Activated naive CD4-positive, alpha-beta T cell treated with anti-CD3 and anti-CD28 coated beads, Interleukin-2, amount 10 ng/mL, durations not matched to agents 7 days and 5 days (primary cell): ENCODE results near the gene NELL2.

ENCODE experiments used
- CTCF ChIA-PET: fragments of 350-600 bp; sonication (Branson Sonifier 250); formaldehyde crosslinking; loops from one replicate; lab custom pipeline; 2021; ENCODE audit warnings: antibody characterized with exemption; lab: Charles Lee
- DNase-seq: peaks from one replicate; pipeline ENCODE4 v3.0.0-alpha.2; 2020
- H3K27ac Mint-ChIP-seq: one replicate; pipeline ENCODE4 v1.8.0; 2021; ENCODE audit warnings: mild to moderate bottlenecking, moderate library complexity, mixed read lengths
- H3K27me3 Mint-ChIP-seq: one replicate; pipeline ENCODE4 v1.8.0; 2021; ENCODE audit warnings: mild to moderate bottlenecking, mixed read lengths
- H3K36me3 Mint-ChIP-seq: one replicate; pipeline ENCODE4 v1.8.0; 2021; ENCODE audit warnings: mixed read lengths
- H3K4me1 Mint-ChIP-seq: one replicate; pipeline ENCODE4 v1.8.0; 2021; ENCODE audit warnings: mixed read lengths
- H3K4me3 Mint-ChIP-seq: one replicate; pipeline ENCODE4 v1.8.0; 2021; ENCODE audit warnings: mild to moderate bottlenecking, moderate library complexity, mixed read lengths
- H3K9me3 Mint-ChIP-seq: one replicate; pipeline ENCODE4 v1.8.0; 2021; ENCODE audit warnings: mixed read lengths

Gene NELL2

GRCh38 chr12:44525806-44526654, 350.1 kb downstream of the NELL2 start:
- Mint-ChIP-seq H3K4me1 (no peaks in the 10 kb centered on the region), H3K36me3 (peaks cover 3% of the 10 kb centered on the region), H3K9me3 (no peaks in the 10 kb centered on the region), H3K27ac (no peak overlapping the region), H3K4me3 (no peak overlapping the region), H3K27me3 (no peaks in the 10 kb centered on the region)
- DNase-seq = no peak
- CTCF ChIA-PET = no interaction called here

GRCh38 chr12:44523828-44524227, 352.3 kb downstream of the NELL2 start:
- Mint-ChIP-seq H3K4me3 (no peak overlapping the region), H3K27ac (no peak overlapping the region), H3K4me1 (no peaks in the 10 kb centered on the region), H3K9me3 (no peaks in the 10 kb centered on the region), H3K36me3 (peaks cover 9% of the 10 kb centered on the region), H3K27me3 (no peaks in the 10 kb centered on the region)
- no peak for DNase-seq
- CTCF ChIA-PET = interaction anchor here (0.6 kb wide), 1 partner anchor 31 kb away, joined by 3 read pairs; no protein-coding TSS in a partner anchor

DNA sequence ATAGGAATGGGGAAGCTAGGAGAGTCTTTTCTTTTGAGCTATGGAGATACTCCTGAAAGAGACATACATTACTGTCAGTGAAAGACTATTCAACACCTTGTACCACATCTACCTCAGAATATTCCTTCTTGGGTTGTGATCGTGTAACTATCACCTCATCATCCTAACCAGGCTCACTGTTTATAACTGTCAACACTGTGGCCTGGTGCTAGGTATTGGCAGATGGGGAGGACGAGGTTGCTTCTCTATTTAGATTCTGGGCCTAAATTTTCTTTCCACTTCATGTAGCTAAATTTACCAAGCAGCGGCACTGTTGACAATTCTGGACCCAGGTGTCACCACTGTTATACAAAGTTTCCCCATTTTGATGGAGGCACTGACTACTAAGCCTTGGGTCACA, 354.4 kb downstream of the NELL2 start:
- Mint-ChIP-seq H3K27me3 (no peaks in the 10 kb centered on the region), H3K4me3 (no peak overlapping the region), H3K27ac (no peak overlapping the region), H3K9me3 (no peaks in the 10 kb centered on the region), H3K36me3 (peaks cover 9% of the 10 kb centered on the region), H3K4me1 (no peaks in the 10 kb centered on the region)
- DNase-seq = no peak
- CTCF ChIA-PET = interaction anchor here (0.7 kb wide), 1 partner anchor 102 kb away, joined by 3 read pairs; no protein-coding TSS in a partner anchor

GRCh38 chr12:44519931-44520330, 356.2 kb downstream of the NELL2 start:
- CTCF ChIA-PET = interaction anchor here (1.1 kb wide), 1 partner anchor 203 kb away, joined by 4 read pairs; no protein-coding TSS in a partner anchor
- Mint-ChIP-seq H3K27me3 (no peaks in the 10 kb centered on the region), H3K27ac (no peak overlapping the region), H3K9me3 (no peaks in the 10 kb centered on the region), H3K36me3 (peaks cover 6% of the 10 kb centered on the region), H3K4me1 (no peaks in the 10 kb centered on the region), H3K4me3 (no peak overlapping the region)
- DNase-seq = no peak

DNA sequence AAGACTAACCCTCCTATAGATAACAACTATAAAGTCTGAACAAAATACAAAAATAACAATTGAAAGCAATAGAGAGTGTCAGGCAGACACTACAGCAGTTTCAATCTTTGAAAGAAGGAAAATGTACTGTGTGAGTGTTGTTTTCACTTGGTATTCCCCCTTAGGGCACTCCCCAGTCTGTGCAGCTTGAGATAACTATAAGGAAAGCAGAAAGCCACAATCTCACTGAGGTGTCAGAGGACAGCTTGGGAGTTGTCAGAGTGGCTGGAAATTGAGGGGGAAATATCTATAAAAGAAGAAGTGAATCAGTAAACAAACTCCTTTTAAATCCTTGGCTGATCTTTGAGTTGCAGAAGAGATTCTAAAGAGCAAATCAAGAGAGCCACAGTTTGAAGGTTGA, 364.8 kb downstream of the NELL2 start:
- no peak for DNase-seq
- Mint-ChIP-seq H3K36me3 (peaks cover 3% of the 10 kb centered on the region), H3K9me3 (no peaks in the 10 kb centered on the region), H3K4me1 (no peaks in the 10 kb centered on the region), H3K4me3 (no peak overlapping the region), H3K27me3 (no peaks in the 10 kb centered on the region), H3K27ac (no peak overlapping the region)
- CTCF ChIA-PET = no interaction called here

- H3K4me3 Mint-ChIP-seq = no peak overlapping the region
- CTCF ChIA-PET = interaction anchor here (1.3 kb wide), 1 partner anchor 438 kb away, joined by 3 read pairs; no protein-coding TSS in a partner anchor
These were observed 365.6 kb downstream of the NELL2 start for GRCh38 chr12:44510510-44510909.

DNA sequence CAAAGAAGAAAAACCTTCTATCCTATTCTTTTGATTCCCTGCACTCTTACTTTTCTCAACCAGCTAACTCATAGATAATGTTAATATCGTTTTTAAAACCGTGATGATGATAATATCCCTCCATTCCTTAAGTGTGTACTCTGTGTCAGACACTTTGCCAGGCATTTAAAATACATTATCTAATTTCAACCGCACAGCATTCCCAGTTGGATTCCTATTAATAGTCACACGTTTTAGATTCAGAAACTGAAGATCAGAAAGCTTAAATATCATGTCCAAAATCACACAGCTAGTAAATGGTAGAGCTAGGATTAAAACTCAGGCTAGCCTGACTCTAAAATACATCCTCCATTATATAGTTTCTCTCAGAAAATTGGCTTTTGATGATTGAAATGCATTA, 366.0 kb downstream of the NELL2 start:
- no peak overlapping the region for H3K4me3 Mint-ChIP-seq
- no peaks in the 10 kb centered on the region for H3K27me3 Mint-ChIP-seq
- H3K9me3 Mint-ChIP-seq = no peaks in the 10 kb centered on the region
- H3K27ac Mint-ChIP-seq = no peak overlapping the region
- peaks cover 3% of the 10 kb centered on the region for H3K36me3 Mint-ChIP-seq
- CTCF ChIA-PET = interaction anchor here (1.3 kb wide), 1 partner anchor 439 kb away, joined by 3 read pairs; no protein-coding TSS in a partner anchor
- H3K4me1 Mint-ChIP-seq = no peaks in the 10 kb centered on the region
- DNase-seq = no peak

More at GRCh38 chr12:44510510-44510909, 365.6 kb downstream of the NELL2 start:
- Mint-ChIP-seq H3K36me3 (peaks cover 3% of the 10 kb centered on the region), H3K9me3 (no peaks in the 10 kb centered on the region), H3K27me3 (no peaks in the 10 kb centered on the region), H3K27ac (no peak overlapping the region), H3K4me1 (no peaks in the 10 kb centered on the region)
- no peak for DNase-seq

DNA sequence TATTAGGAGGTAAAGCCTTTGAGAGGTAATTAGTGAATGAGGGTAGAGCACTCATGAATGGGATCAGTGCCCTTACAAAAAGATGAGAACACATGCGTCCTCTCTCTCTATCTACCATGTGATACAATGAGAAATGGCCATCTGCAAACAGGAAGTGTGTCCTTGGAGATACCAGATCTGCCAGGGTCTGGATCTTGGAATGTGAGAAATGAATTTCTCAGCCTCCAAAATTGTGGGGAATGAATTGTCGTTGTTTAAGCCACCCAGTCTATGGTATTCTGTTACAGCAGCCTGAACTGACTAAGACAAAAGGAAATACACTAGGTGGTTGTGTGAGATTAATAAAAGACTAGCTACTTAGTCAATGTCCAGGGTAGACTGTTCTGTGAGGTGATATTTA, 366.6 kb downstream of the NELL2 start:
- H3K27ac Mint-ChIP-seq = no peak overlapping the region
- DNase-seq = no peak
- no peak overlapping the region for H3K4me3 Mint-ChIP-seq
- no peaks in the 10 kb centered on the region for H3K9me3 Mint-ChIP-seq
- CTCF ChIA-PET = no interaction called here
- H3K36me3 Mint-ChIP-seq = peaks cover 3% of the 10 kb centered on the region
- H3K4me1 Mint-ChIP-seq = no peaks in the 10 kb centered on the region
- no peaks in the 10 kb centered on the region for H3K27me3 Mint-ChIP-seq

GRCh38 chr12:44507461-44507860, 368.7 kb downstream of the NELL2 start:
- Mint-ChIP-seq H3K4me3 (no peak overlapping the region), H3K36me3 (peaks cover 1% of the 10 kb centered on the region), H3K27me3 (no peaks in the 10 kb centered on the region), H3K4me1 (no peaks in the 10 kb centered on the region), H3K27ac (no peak overlapping the region), H3K9me3 (peaks cover under 1% of the 10 kb centered on the region)
- CTCF ChIA-PET = no interaction called here
- no peak for DNase-seq

DNA sequence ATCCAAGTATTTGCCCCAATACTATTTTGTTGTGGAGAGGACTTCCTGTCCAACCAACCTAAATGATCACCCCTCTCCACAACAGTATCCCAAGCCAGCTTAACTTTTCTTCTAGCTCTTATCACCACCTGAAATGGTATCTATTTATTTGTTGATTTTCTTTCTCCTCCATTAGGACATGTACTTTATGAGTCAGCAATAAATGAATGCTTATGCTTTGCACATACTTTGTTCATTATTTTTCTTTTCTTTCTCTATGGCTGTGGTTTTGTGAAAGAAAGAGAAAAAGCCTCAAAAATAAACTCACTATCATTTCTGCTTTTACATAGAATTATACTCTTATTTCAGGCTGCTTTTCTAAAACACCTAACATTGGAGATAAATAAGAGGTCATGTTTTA, 371.3 kb downstream of the NELL2 start:
- no peak for DNase-seq
- H3K4me1 Mint-ChIP-seq = no peaks in the 10 kb centered on the region
- no peaks in the 10 kb centered on the region for H3K27me3 Mint-ChIP-seq
- no peak overlapping the region for H3K4me3 Mint-ChIP-seq
- CTCF ChIA-PET = no interaction called here
- H3K27ac Mint-ChIP-seq = no peak overlapping the region
- H3K36me3 Mint-ChIP-seq = no peaks in the 10 kb centered on the region
- H3K9me3 Mint-ChIP-seq = peaks cover 14% of the 10 kb centered on the region

DNA sequence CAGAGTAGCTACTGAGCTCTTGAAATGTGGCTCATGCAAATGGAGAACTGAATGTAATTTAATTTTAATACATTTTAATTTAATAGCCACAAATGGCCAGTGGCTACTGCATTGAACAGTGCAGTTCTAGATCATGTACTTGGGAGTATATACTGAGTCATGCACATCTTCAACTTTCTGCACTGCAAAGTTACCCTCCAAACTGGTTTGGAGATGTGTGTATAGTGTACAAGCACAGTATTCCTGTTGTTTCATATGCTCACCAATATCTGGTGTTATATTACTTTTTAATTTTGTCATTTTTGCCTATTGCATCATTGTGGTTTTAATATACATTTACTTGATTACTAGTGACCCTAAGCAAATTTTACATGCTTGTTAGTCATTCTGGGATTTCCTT, 372.8 kb downstream of the NELL2 start:
- H3K9me3 Mint-ChIP-seq = peaks cover 14% of the 10 kb centered on the region
- H3K27ac Mint-ChIP-seq = no peak overlapping the region
- CTCF ChIA-PET = no interaction called here
- no peak for DNase-seq
- H3K27me3 Mint-ChIP-seq = no peaks in the 10 kb centered on the region
- H3K4me1 Mint-ChIP-seq = no peaks in the 10 kb centered on the region
- H3K4me3 Mint-ChIP-seq = no peak overlapping the region
- H3K36me3 Mint-ChIP-seq = no peaks in the 10 kb centered on the region

GRCh38 chr12:44502681-44503080, 373.4 kb downstream of the NELL2 start:
- Mint-ChIP-seq H3K9me3 (peaks cover 14% of the 10 kb centered on the region), H3K4me3 (no peak overlapping the region), H3K36me3 (no peaks in the 10 kb centered on the region), H3K27me3 (no peaks in the 10 kb centered on the region), H3K27ac (no peak overlapping the region), H3K4me1 (no peaks in the 10 kb centered on the region)
- no peak for DNase-seq
- CTCF ChIA-PET = no interaction called here

- no peak overlapping the region for H3K4me3 Mint-ChIP-seq
- CTCF ChIA-PET = no interaction called here
- DNase-seq = no peak
- peaks cover 14% of the 10 kb centered on the region for H3K9me3 Mint-ChIP-seq
- no peaks in the 10 kb centered on the region for H3K36me3 Mint-ChIP-seq
- H3K27ac Mint-ChIP-seq = no peak overlapping the region
- no peaks in the 10 kb centered on the region for H3K4me1 Mint-ChIP-seq
- no peaks in the 10 kb centered on the region for H3K27me3 Mint-ChIP-seq
These were observed 375.7 kb downstream of the NELL2 start for GRCh38 chr12:44500423-44500822.

GRCh38 chr12:44497044-44497443, 379.1 kb downstream of the NELL2 start:
- no peak overlapping the region for H3K4me3 Mint-ChIP-seq
- H3K4me1 Mint-ChIP-seq = no peaks in the 10 kb centered on the region
- peaks cover 10% of the 10 kb centered on the region for H3K9me3 Mint-ChIP-seq
- CTCF ChIA-PET = interaction anchor here (1.2 kb wide), 1 partner anchor 9 kb away, joined by 3 read pairs; no protein-coding TSS in a partner anchor
- H3K36me3 Mint-ChIP-seq = no peaks in the 10 kb centered on the region
- no peaks in the 10 kb centered on the region for H3K27me3 Mint-ChIP-seq
- no peak for DNase-seq
- H3K27ac Mint-ChIP-seq = no peak overlapping the region

GRCh38 chr12:44490181-44490580, 385.9 kb downstream of the NELL2 start:
- H3K27me3 Mint-ChIP-seq = no peaks in the 10 kb centered on the region
- no peak overlapping the region for H3K4me3 Mint-ChIP-seq
- no peaks in the 10 kb centered on the region for H3K4me1 Mint-ChIP-seq
- CTCF ChIA-PET = no interaction called here
- H3K27ac Mint-ChIP-seq = no peak overlapping the region
- no peaks in the 10 kb centered on the region for H3K9me3 Mint-ChIP-seq
- DNase-seq = no peak
- H3K36me3 Mint-ChIP-seq = no peaks in the 10 kb centered on the region
